H1 (cell line): ENCODE measurements around the gene CAGE1. TPM values are rescaled to one million over a fixed set of nuclear protein-coding genes. Genes with fewer than 3 reads are reported as not detected.

Experiments used
- CTCF ChIA-PET: fragments of 300-600 bp; sonication (Branson Sonifier 250); formaldehyde crosslinking; loops from one replicate; lab custom pipeline; 2021; ENCODE audit not compliant: partially characterized antibody; lab: Charles Lee
- POLR2A ChIA-PET: fragments of 300-600 bp; sonication (Branson Sonifier 250); formaldehyde crosslinking; loops from one replicate; lab custom pipeline; 2021; ENCODE audit warnings: inconsistent platforms; ENCODE audit not compliant: partially characterized antibody; lab: Charles Lee
- DNase-seq, 2 experiments: peaks; one replicate each; pipeline versions ENCODE4 v3.0.0 to v3.0.0-alpha.2; 2010 to 2022; ENCODE audit warnings: low spot score in 2 of 2, low read depth in 1 of 2, mixed read lengths in 1 of 2
- FAIRE-seq: peaks from 2 replicates; lab custom pipeline; 2011; peaks lifted over from hg19 to GRCh38; lab: Jason Lieb, UNC
- H2AFZ ChIP-seq: 2 replicates; pipeline ENCODE4 v1.8.1; 2012; ENCODE audit warnings: low read length, inconsistent platforms
- H2AK5ac ChIP-seq: 2 replicates; pipeline ENCODE4 v1.6.1; 2013; ENCODE audit warnings: low read depth, low read length
- H2BK120ac ChIP-seq: replicated peaks from 2 replicates; pipeline ENCODE3; 2013; ENCODE audit warnings: low read depth, low read length, inconsistent platforms
- H2BK12ac ChIP-seq: 2 replicates; pipeline ENCODE4 v1.6.1; 2013; ENCODE audit warnings: low read depth, low read length
- H2BK15ac ChIP-seq: 2 replicates; pipeline ENCODE4 v1.6.1; 2013; ENCODE audit warnings: low read length
- H2BK20ac ChIP-seq: 2 replicates; pipeline ENCODE4 v1.6.1; 2013; ENCODE audit warnings: low read length
- H2BK5ac ChIP-seq: 2 replicates; pipeline ENCODE4 v1.6.1; 2013; ENCODE audit warnings: low read depth, low read length
- H3K14ac ChIP-seq: 2 replicates; pipeline ENCODE4 v1.6.1; 2013; ENCODE audit warnings: inconsistent platforms; ENCODE audit not compliant: insufficient read length
- H3K18ac ChIP-seq: 2 replicates; pipeline ENCODE4 v1.6.1; 2013; ENCODE audit warnings: low read length; ENCODE audit errors: extremely low read depth
- H3K23ac ChIP-seq: 2 replicates; pipeline ENCODE4 v1.6.1; 2013; ENCODE audit warnings: inconsistent platforms; ENCODE audit not compliant: insufficient read length
- H3K23me2 ChIP-seq: 2 replicates; pipeline ENCODE4 v1.6.1; 2013; ENCODE audit warnings: low read depth, low read length
- H3K27ac ChIP-seq: 2 replicates; pipeline ENCODE4 v1.6.1; 2011; ENCODE audit warnings: low read depth, low read length, inconsistent platforms
- H3K27me3 ChIP-seq, 4 experiments: replicated peaks in 1 of 4; 1 replicate in 1 of 4; 2 replicates in 3 of 4; pipeline versions ENCODE4 v1.6.1 to v1.8.1; 2011 to 2013; ENCODE audit warnings: low read length in 3 of 4, mild to moderate bottlenecking in 3 of 4, inconsistent platforms in 2 of 4, mixed read lengths in 2 of 4, moderate library complexity in 1 of 4; ENCODE audit not compliant: control insufficient read depth in 3 of 4, insufficient read depth in 3 of 4; ENCODE audit errors: extremely low read depth in 1 of 4
- H3K36me3 ChIP-seq, 4 experiments: 2 replicates each; pipeline versions ENCODE4 v1.6.1 to v1.8.1; 2011 to 2013; ENCODE audit warnings: mild to moderate bottlenecking in 4 of 4, low read length in 3 of 4, moderate library complexity in 2 of 4, control low read depth in 1 of 4, inconsistent platforms in 1 of 4; ENCODE audit not compliant: insufficient read depth in 4 of 4, control insufficient read depth in 2 of 4
- H3K4ac ChIP-seq: replicated peaks from 2 replicates; pipeline ENCODE3; 2013; ENCODE audit warnings: low read length, low read depth, mixed read lengths, inconsistent platforms; ENCODE audit not compliant: insufficient read length
- H3K4me1 ChIP-seq, 4 experiments: replicated peaks in 1 of 4; 1 replicate in 1 of 4; 2 replicates in 3 of 4; pipeline versions ENCODE4 v1.6.1 to v1.8.1; 2011 to 2013; ENCODE audit warnings: low read length in 3 of 4, inconsistent platforms in 2 of 4, mixed read lengths in 1 of 4; ENCODE audit not compliant: insufficient read depth in 4 of 4, control insufficient read depth in 3 of 4
- H3K4me2 ChIP-seq, 2 experiments: 2 replicates each; pipeline versions ENCODE4 v1.6.1 to v1.8.1; 2011 to 2013; ENCODE audit warnings: low read depth in 2 of 2, low read length in 2 of 2, control low read depth in 1 of 2, inconsistent platforms in 1 of 2, mild to moderate bottlenecking in 1 of 2; ENCODE audit not compliant: insufficient read depth in 1 of 2
- H3K4me3 ChIP-seq, 4 experiments: fragments of 200-600, 300-600 bp in 1 of 4; sonication (generic), shearing (Covaris generic), sonication (Bioruptor Twin) in 1 of 4; 2 replicates each; pipeline versions ENCODE4 v1.5.1 to v1.8.1; 2011 to 2016; ENCODE audit warnings: low read length in 4 of 4, low read depth in 3 of 4, control low read depth in 2 of 4, inconsistent platforms in 2 of 4, mild to moderate bottlenecking in 2 of 4, mixed read lengths in 1 of 4, moderate library complexity in 1 of 4; ENCODE audit not compliant: insufficient read depth in 2 of 4; ENCODE audit errors: extremely low read depth in 1 of 4
- H3K56ac ChIP-seq: replicated peaks from 2 replicates; pipeline ENCODE3; 2013; ENCODE audit warnings: low read depth, mild to moderate bottlenecking, mixed read lengths, low read length, inconsistent platforms; ENCODE audit not compliant: insufficient read length
- H3K79me1 ChIP-seq: 2 replicates; pipeline ENCODE4 v1.6.1; 2013; ENCODE audit warnings: low read depth, low read length, control low read depth
- H3K79me2 ChIP-seq, 2 experiments: 2 replicates each; pipeline versions ENCODE4 v1.6.1 to v1.8.1; 2012 to 2013; ENCODE audit warnings: low read length in 2 of 2, mild to moderate bottlenecking in 2 of 2, inconsistent platforms in 1 of 2; ENCODE audit not compliant: insufficient read depth in 2 of 2, control insufficient read depth in 1 of 2
- H3K9ac ChIP-seq, 4 experiments: replicated peaks in 1 of 4; 1 replicate in 1 of 4; 2 replicates in 3 of 4; pipeline versions ENCODE4 v1.6.1 to v1.8.1; 2011 to 2013; ENCODE audit warnings: low read depth in 3 of 4, low read length in 3 of 4, control low read depth in 2 of 4, mild to moderate bottlenecking in 2 of 4, moderate library complexity in 2 of 4, inconsistent platforms in 1 of 4; ENCODE audit errors: extremely low read depth in 1 of 4
- H3K9me3 ChIP-seq, 2 experiments: 2 replicates each; pipeline versions ENCODE4 v1.6.1 to v1.8.1; 2012 to 2013; ENCODE audit warnings: mild to moderate bottlenecking in 2 of 2, moderate library complexity in 2 of 2, control low read depth in 1 of 2, inconsistent platforms in 1 of 2, low read depth in 1 of 2, low read length in 1 of 2, mixed read lengths in 1 of 2; ENCODE audit not compliant: insufficient read depth in 2 of 2
- H4K20me1 ChIP-seq, 2 experiments: replicated peaks in 1 of 2; 2 replicates each; pipeline versions ENCODE3 to v1.8.1; 2011 to 2013; ENCODE audit warnings: inconsistent platforms in 2 of 2, low read length in 2 of 2, mild to moderate bottlenecking in 1 of 2; ENCODE audit not compliant: insufficient read depth in 2 of 2, control insufficient read depth in 1 of 2
- H4K5ac ChIP-seq: 2 replicates; pipeline ENCODE4 v1.6.1; 2013; ENCODE audit warnings: low read length, low read depth, mixed read lengths, inconsistent platforms; ENCODE audit not compliant: insufficient read length
- H4K8ac ChIP-seq: 2 replicates; pipeline ENCODE4 v1.8.0; 2013; ENCODE audit warnings: mild to moderate bottlenecking, moderate library complexity, low read length, inconsistent platforms; ENCODE audit not compliant: insufficient read depth; ENCODE audit errors: extremely low read depth
- H4K91ac ChIP-seq: replicated peaks from 2 replicates; pipeline ENCODE3; 2013; ENCODE audit warnings: low read length, mixed read lengths, inconsistent platforms; ENCODE audit not compliant: insufficient read length
- CREB1 ChIP-seq: IDR thresholded peaks from 2 replicates; pipeline ENCODE4 v1.6.1; 2012; ENCODE audit warnings: inconsistent platforms
- HDAC6 ChIP-seq: IDR thresholded peaks from one replicate; pipeline ENCODE4 v1.7.1; 2012; ENCODE audit warnings: low read depth, mild to moderate bottlenecking, inconsistent platforms, low read length, moderate library complexity
- WGBS, 2 experiments: shearing (Covaris generic) in 1 of 2; methylation state at CpG; one replicate each; pipeline versions ENCODE4 v1.1.6 to v1.1.7; 2013 to 2015; ENCODE audit warnings: low lambda C conversion rate in 2 of 2, mixed read lengths in 2 of 2, inconsistent platforms in 1 of 2, low coverage in 1 of 2, missing lambda C conversion rate in 1 of 2; ENCODE audit not compliant: insufficient replicate concordance in 2 of 2, insufficient coverage in 1 of 2, insufficient read length in 1 of 2; ENCODE audit errors: extremely low coverage in 1 of 2, missing lambda C conversion rate in 1 of 2; 5-methylcytosine and 5-hydroxymethylcytosine counted together
- polyA plus RNA-seq, 7 experiments: library from polyadenylated mRNA; depleted of rRNA in 3 of 7; stranded (reverse) in 5 of 7; unstranded in 2 of 7; fragments of >200 nt in 5 of 7; fragments of 200-250 nt in 2 of 7; gene quantifications; 1 replicate in 5 of 7; 2 replicates in 1 of 7; 4 replicates in 1 of 7; pipeline versions ENCODE4 v1.2.1 to v1.2.3, GENCODE V29; 2011 to 2013; ENCODE audit warnings: missing spikeins in 2 of 7, mixed read lengths in 2 of 7
- total RNA-seq: library from RNA; stranded (reverse); fragmentation: NEBNext Ultra II Directional; extraction: Animal tissue kit (Norgen Biotek cat#: 25700); gene quantifications from 2 replicates; pipeline ENCODE4 v1.2.1, GENCODE V29; 2021

CAGE1 gene
- total and polyA plus RNA-seq, 2 of the 8 experiments (the other 6 are each of a cell fraction or from before 2014, with no cell fraction given), result 0.09 TPM; not detected in 1

- Histone ChIP-seq H2AFZ (peak overlapping the region; percentile 84), H4K5ac (peak overlapping the region; percentile 46), H2BK20ac (no peak overlapping the region), H4K8ac (peak overlapping the region; percentile 94), H2BK15ac (no peak overlapping the region), H2AK5ac (no peak overlapping the region), H3K4me2 (peak overlapping the region; percentile 94), H3K79me2 (peaks cover 15 to 34% of the 10 kb centered on the region in 2 experiments), H4K20me1 (peaks cover 1 to 2% of the 10 kb centered on the region in 2 experiments), H3K9me3 (no peaks in the 10 kb centered on the region), H3K79me1 (no peaks in the 10 kb centered on the region), H3K27me3 (no peaks in the 10 kb centered on the region), H3K4me1 (peaks cover 0 to 3% (median 0%) of the 10 kb centered on the region in 4 experiments; a peak in 2 of 7 replicates)
- WGBS, 2 experiments, result 2% methylated on average over 6 of the region's 11 CpGs; no CpG with 5 or more reads in 1 of the 2 experiments
- POLR2A ChIA-PET, result interaction anchor here (0.6 to 1.4 kb wide), 7 partner anchors 11 to 201 kb away, joined by 3 to 6 read pairs (median 3); partner anchors contain the start of genes DSP and SNRNP48
- TF ChIP-seq HDAC6, result no peak
- peak; percentile 74 for TF ChIP-seq CREB1
- TF ChIP-seq, all 59 proteins: peak for 1
- H2BK120ac ChIP-seq, result no peak overlapping the region
- DNase-seq (no peak), FAIRE-seq (no peak)
- CTCF ChIA-PET, result interaction anchor here (0.6 to 2.4 kb wide), 11 partner anchors 18 to 714 kb away, joined by 3 to 8 read pairs (median 4); no protein-coding TSS in a partner anchor
- peaks cover 12% of the 10 kb centered on the region for H3K23me2 ChIP-seq
- H2BK12ac ChIP-seq, result 0 out of 2 replicates have a peak overlapping the region, but pooled peaks have one; percentile 62
- H4K91ac ChIP-seq, result peak overlapping the region; percentile 94
- H3K23ac ChIP-seq, result no peak overlapping the region
- H3K56ac ChIP-seq, result peak overlapping the region; percentile 93
- H3K36me3 ChIP-seq, result peaks cover 0 to 13% (median 2%) of the 10 kb centered on the region in 4 experiments; a peak in 4 of 8 replicates
- 0 out of 2 replicates have a peak overlapping the region, but pooled peaks have one; percentile 9 for H3K18ac ChIP-seq
- peak overlapping the region; percentile 67 for H3K27ac ChIP-seq
- H3K14ac ChIP-seq, result peak overlapping the region; percentile 84
- no peak overlapping the region for H3K4ac ChIP-seq
- H3K9ac ChIP-seq, result peak overlapping the region; percentile 71 to 77 (median 72)
- peak overlapping the region; percentile 66 to 85 (median 79) for H3K4me3 ChIP-seq
- H2BK5ac ChIP-seq, result peak overlapping the region; percentile 86
Measured at GRCh38 chr6:7389162-7389450, 436 bp downstream of the CAGE1 start.
